ENCODE measurements around the gene MCOLN1.
A peak's percentile ranks its signal among the peaks of the same experiment; 100 is the strongest.
"Not testable (repeated sequence)": the region's sequence is repeated elsewhere in the genome, so short reads cannot be mapped to it uniquely, and the experiment has no call there.

The MCOLN1 gene

DNA sequence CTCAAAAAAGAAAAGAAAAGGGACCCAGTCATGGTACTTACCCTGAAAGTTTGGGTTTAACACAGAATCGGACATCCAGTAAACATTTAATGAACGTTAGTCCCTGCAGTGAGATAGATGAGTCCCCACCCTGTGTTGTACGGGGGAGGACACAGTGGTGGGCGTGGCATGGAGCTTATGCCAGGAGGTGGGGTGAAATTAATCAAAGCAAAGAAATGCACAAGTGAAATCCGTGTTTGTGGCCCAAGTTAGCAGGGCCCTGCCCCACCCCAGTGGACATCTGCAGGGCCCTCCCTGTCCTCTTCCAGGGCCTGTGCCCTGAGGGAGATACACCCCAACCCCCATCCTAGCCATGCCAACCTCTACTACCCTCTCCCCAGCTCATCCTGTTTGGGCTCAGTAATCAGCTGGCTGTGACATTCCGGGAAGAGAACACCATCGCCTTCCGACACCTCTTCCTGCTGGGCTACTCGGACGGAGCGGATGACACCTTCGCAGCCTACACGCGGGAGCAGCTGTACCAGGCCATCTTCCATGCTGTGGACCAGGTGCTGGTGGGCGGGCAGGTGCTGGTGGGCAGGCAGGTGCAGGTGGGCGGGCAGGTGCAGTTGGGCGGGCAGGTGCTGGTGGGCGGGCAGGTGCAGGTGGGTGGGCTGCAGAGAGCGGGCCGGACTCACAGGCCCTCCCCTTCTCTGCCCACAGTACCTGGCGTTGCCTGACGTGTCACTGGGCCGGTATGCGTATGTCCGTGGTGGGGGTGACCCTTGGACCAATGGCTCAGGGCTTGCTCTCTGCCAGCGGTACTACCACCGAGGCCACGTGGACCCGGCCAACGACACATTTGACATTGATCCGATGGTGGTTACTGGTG is 3.9 kb downstream of the MCOLN1 start:
- DNase-seq = no peak

DNA sequence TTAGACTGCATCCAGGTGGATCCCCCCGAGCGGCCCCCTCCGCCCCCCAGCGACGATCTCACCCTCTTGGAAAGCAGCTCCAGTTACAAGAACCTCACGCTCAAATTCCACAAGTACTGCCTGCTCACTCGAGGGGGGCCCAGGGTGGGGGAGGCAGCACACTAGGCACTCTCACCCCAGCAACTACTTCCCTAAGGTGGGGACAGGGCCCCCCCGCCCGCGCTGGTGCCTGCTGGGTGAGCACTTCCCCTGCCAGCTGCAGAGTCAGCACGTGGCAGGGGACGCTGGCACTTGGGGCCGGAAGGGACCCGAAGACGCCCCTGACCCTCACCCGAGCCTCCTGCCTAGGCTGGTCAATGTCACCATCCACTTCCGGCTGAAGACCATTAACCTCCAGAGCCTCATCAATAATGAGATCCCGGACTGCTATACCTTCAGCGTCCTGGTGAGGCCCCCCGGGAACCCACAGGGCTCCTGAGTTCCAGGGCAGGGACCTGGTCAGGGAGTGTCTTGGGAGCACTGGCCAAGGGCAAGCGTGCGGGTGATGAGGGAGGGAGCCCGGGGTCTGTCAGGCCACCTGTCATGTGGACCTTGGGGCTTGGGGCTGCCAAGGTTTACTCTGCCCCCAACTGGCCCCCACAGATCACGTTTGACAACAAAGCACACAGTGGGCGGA is 5.2 kb downstream of the MCOLN1 start:
- no peak for DNase-seq

GRCh38 chr19:7528192-7528519 is 5.7 kb downstream of the MCOLN1 start:
- no peak for DNase-seq

- no peak for DNase-seq
These were observed 6.3 kb downstream of the MCOLN1 start for GRCh38 chr19:7528522-7529245.

DNA sequence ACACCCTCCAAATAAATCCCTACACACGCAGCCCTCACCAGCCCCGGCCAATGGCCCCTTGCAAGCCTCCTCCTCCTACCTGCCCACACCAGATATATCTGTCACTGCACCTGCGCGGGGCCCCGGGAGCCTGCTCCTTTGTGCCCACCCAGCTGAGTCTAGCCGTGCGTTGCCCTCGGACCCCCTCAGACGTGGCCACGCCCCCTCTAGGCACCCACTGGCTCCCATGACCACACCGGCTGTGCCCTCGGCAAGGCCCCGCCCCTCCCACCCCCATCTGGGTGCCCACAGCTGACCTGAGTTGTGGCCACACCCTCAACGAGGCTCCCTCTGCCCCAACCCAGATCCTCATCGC is 6.8 kb downstream of the MCOLN1 start:
- no peak for DNase-seq

GRCh38 chr19:7529610-7530490 is 7.4 kb downstream of the MCOLN1 start:
- no peak for DNase-seq

- DNase-seq = no peak
These were observed 11.0 kb downstream of the MCOLN1 start for GRCh38 chr19:7533281-7533885.

GRCh38 chr19:7533925-7534480 is 11.6 kb downstream of the MCOLN1 start:
- DNase-seq = peak; percentile 83

DNA sequence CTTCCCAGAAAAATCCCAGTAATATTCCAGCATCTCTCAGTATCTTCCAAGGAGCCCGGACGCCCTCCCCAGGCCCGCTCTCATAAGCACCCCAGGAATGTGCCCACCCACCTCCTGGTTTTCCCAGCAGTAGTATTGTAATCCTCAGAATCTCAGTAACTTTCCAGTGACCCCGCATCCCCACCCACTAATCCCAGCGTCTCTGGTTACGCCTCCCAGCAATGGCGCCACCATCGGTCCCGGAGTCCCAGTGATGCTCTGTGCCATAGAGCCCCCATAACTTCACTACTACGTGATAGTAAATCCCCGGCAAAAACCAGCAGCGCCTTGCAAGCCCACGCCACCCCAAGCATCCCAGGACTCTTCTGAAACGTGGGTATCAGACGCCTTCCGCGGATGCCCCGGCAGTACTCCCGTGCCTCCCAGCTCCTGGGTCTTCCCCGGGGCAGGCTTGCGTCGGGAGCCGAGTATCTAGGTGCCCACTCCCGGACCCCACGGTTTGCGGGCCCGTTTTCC is 12.2 kb downstream of the MCOLN1 start:
- DNase-seq = peak; percentile 28

- DNase-seq = peak; percentile 92
These were observed 12.9 kb downstream of the MCOLN1 start, which contains the start of gene PNPLA6 for GRCh38 chr19:7535047-7535997. PNPLA6 (plus strand) TSS chr19:7535717; CDS start chr19:7535789, 72 bp downstream.

DNA sequence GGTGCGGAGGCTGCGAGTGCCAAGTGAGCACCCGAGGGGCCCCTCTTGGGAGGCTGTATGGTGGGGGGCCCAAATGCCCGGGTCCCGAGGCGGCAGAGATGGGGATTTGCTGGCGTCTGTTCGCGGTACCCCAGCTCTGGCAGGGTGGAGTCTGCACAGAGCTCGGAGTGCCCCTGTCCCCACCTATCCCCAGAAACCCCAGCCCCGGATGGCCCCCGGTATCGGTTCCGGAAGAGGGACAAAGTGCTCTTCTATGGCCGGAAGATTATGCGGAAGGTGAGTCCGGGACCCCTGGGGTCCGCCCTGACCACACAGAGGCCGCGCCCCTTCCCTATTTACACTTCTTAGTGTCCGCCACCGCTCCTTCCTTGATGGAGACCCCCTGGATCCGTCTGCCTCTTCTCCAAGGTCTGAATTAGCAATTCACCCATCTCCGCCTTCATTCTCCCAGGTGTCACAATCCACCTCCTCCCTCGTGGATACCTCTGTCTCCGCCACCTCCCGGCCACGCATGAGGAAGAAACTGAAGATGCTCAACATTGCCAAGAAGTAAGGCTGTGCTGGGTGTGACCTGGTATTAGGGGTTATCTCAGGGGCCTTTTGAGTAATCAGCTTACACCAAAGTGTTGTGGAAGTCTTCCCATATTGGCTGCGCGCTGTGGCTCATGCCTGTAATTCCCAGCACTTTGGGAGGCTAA is 13.7 kb downstream of the MCOLN1 start:
- no peak for DNase-seq

DNA sequence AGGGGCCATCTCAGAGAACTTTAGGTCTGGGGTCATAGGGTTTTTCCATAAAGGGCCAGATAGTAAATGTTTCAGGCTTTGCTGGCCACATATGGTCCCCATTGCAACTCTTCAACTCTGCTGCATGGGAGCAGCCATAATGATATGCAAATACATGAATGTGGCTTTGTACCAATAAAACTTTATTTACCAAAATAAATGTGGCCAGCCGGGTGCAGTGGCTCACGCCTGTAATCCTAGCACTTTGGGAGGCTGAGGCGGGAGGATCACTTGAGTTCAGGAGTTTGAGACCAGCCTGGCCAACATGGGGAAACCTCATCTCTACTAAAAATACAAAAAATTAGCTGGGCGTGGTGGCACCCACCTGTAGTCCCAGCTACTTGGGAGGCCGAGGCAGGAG is 16.6 kb downstream of the MCOLN1 start:
- DNase-seq = not testable (repeated sequence)

GRCh38 chr19:7539827-7540425 is 17.5 kb downstream of the MCOLN1 start:
- no peak for DNase-seq

- peak; percentile 47 for DNase-seq
These were observed 18.5 kb downstream of the MCOLN1 start for GRCh38 chr19:7540761-7541474.

DNA sequence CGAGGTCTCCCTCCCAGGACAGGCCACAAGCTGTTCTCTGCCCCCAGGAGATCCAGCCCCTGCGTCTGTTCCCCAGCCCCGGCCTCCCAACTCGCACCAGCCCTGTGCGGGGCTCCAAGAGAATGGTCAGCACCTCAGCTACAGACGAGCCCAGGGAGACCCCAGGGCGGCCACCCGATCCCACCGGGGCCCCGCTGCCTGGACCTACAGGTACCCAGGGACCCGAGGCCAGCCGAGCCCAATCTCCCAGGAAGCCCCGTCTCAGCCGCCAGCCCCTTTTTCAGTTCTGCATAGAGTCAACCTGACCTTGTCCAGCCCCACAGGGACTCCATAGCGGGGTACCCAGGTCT is 19.0 kb downstream of the MCOLN1 start:
- DNase-seq = no peak

- no peak for DNase-seq
These were observed 19.5 kb downstream of the MCOLN1 start for GRCh38 chr19:7541828-7542443.

DNA sequence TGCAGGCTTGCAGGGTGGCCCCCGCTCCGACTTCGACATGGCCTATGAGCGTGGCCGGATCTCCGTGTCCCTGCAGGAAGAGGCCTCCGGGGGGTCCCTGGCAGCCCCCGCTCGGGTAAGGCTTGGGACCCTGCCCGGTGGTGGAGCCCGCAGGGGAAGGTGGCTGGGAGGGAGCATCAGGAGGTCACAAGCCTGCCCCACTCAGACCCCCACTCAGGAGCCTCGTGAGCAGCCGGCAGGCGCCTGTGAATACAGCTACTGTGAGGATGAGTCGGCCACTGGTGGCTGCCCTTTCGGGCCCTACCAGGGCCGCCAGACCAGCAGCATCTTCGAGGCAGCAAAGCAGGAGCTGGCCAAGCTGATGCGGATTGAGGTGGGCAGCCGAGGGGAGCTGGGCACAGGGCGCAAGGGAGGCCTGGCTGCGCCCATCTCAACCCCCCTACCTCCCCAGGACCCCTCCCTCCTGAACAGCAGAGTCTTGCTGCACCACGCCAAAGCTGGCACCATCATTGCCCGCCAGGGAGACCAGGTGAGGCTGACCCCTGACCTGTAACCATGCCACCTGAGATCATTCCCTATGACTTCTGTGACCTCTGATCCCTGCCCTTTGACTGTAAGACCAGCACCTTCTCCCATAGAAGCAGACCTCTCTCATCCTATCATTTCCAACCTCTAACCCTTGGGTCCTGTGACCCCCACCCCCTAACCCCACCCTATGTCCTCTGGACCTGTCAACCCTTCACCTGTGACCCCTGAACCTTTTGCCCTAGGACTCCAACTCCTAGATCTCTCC is 20.3 kb downstream of the MCOLN1 start:
- DNase-seq = no peak

DNA sequence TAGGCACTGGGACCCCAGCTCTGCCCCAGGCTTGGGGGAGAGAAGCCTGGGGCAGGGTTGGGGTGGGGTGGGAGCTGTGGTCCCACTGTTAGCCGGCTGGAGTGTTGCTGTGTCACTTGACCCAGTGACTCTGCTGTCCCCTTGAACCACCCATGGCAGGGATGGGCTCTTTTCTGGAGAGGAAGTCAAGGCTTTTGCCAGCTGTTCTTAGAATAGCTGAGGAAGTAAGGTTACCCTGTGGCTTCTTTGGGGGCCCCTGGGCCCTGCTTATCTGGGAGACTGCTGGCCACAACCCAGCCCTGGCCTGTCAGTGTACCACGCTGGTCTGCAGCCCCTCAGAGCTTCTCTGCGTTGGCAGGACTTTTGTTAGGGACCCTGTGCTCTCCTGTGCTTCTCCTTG is 22.2 kb downstream of the MCOLN1 start:
- DNase-seq = no peak
